CD4-positive, alpha-beta T cell treated with Interleukin-4 for 1 hour (primary cell): ENCODE measurements around the gene TMEM41B.
"Not testable (repeated sequence)": the region's sequence is repeated elsewhere in the genome, so short reads cannot be mapped to it uniquely, and the experiment has no call there.

Source experiments
- DNase-seq, 2 donors: peaks; one replicate each; pipeline ENCODE4 v3.0.0-alpha.2; 2020 to 2022

Gene TMEM41B

GRCh38 chr11:9259981-9260837, 54.2 kb downstream of the TMEM41B start:
- no peak for DNase-seq

DNA sequence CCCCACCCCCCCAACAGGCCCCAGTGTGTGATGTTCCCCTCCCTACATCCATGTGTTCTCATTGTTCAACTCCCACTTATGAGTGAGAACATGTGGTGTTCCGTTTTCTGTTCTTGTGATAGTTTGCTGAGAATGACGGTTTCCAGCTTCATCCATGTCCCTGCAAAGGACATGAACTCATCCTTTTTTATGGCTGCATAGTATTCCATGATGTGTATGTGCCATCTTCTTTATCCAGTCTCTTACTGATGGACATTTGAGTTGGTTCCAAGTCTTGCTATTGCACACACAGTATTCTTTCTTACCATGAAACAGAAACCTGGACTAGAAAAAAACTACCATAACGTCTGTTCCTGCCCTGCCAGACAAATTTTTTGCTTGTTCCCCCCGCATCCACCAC, 56.1 kb downstream of the TMEM41B start:
- not testable (repeated sequence) for DNase-seq

- no peak for DNase-seq
These were observed 60.0 kb downstream of the TMEM41B start for GRCh38 chr11:9254416-9254815.

DNA sequence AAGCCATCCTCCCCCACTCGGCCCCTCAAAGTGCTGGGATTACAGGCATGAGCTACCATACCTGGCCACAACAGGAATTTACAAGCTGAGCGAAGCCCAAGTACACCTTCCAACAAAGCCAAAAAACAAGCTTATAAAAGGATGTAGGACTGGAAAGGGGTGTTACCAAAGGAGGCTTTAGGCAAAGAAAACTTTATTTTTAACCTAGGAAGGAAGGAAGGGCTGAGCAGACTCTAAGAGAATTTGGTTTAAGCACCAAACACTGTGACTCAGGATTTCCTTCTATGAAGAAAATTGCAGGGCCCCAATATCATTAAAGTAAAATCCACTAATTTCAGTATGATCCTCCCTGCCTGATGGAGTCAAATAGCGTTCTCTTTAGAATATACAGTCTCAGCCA, 61.3 kb downstream of the TMEM41B start:
- no peak for DNase-seq

DNA sequence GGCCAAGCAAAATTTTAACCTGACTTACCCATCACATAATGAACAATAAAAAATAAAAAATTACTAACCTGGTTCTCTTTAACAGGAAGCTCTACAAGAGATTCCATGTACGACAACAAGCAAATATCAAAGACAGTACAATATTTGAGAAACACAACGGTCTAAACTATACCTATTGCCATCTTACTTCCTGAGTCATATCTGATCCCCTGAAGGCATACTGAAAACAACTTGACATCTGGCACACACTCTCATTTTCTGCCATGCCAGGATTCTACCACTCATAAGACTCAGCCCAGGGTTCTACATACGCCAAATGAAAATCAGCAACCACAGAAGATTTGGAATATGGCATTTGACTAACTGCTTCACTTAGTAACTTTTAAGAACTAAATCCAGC, 63.1 kb downstream of the TMEM41B start:
- peak in 1 of 2 donors; percentile 15 for DNase-seq

- peak; percentile 36 to 63 for DNase-seq
These were observed 64.2 kb downstream of the TMEM41B start for GRCh38 chr11:9250139-9250582.

- DNase-seq, result no peak
These were observed 65.1 kb downstream of the TMEM41B start for GRCh38 chr11:9249252-9249651.

DNA sequence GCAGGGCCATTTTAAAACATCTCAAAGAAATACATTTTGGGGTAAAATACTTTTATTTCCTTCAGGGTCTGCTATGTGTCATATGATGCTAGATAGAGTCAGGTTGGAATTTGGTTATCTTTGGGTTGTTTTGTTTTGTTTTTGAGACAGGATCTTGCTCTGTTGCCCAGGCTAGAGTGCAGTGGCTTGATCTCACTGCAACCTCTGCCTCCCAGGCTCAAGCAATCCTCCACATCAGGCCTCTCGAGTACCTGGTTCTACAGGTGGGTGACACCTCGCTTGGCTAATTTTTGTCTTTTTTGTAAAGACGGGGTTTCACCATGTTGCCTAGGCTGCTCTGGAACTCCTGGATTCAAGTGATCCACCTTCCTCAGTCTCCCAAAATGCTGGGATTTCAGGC, 66.5 kb downstream of the TMEM41B start:
- no peak for DNase-seq

DNA sequence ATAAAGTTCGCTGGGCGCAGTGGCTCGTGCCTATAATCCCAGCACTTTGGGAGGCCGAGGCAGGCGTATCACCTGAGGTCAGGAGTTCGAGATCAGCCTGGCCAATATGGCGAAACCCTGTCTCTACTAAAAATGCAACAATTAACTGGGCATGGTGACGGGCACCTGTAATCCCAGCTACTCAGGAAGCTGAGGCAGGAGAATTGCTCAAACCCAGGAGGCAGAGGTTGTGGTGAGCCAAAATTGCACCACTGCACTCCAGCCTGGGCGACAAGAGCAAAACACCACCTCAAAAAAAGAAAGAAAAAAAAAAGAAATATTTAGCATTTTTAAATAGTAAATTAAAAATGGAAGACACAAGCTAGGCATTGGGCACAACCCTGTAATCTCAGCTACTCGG, 78.2 kb downstream of the TMEM41B start:
- DNase-seq, result not testable (repeated sequence)

DNA sequence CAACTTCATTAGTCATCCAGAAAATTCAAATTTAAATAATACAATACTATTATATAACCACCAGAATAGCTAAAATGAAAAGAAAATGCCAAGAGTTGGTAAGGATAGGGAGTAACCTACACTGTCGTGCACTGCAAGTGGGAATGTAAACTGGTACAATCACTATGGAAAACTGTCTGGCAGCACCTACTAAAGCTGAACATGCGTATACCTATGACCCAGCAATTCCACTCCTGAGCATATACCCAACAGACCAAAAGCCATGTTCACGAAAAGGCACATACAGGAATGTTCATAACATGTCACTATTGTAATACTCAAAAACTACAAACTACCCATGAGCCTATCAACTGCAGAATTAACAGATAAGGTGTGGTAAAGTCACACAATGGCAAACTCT, 81.9 kb downstream of the TMEM41B start:
- DNase-seq, result no peak

DNA sequence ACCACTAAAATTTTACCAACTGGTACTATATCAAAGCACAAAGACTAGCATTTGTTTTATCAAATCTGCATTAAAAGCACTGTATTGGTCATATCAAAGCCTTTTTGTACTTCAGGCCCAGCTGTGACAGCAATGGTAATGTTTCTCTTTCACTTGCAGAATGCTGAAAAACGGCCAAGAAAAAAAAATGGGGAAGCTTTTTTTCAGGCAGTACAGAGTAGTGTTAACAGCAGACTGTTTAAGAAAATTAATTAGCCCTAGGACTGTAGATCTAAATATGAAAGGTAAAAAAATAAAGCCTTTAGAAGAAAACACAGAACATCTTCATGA, 82.6 kb downstream of the TMEM41B start:
- no peak for DNase-seq
